Right lobe of liver (tissue), 4 donors: ENCODE measurements around the gene OPHN1.

Experiments used
- CTCF ChIP-seq, 4 donors: fragments of 200-600 bp in 3 of 4; fragments of 450-650 bp in 1 of 4; IDR thresholded peaks; one replicate each; pipeline versions ENCODE4 v1.5.1 to v1.8.0; 2016 to 2022; ENCODE audit warnings: antibody characterized with exemption in 4 of 4, mild to moderate bottlenecking in 2 of 4
- POLR2A ChIP-seq: fragments of 450-650 bp; IDR thresholded peaks from one replicate; pipeline ENCODE4 v1.6.1; 2017; ENCODE audit warnings: antibody characterized with exemption, mild to moderate bottlenecking
- donor health status: DM: no; HTN: no; CAD: no.
- donor health status: DM: no; HTN: no; CAD: no.
- donor health status: DM: no; HTN: yes; CAD: no.

- no peak for TF ChIP-seq CTCF (IDR thresholded peaks at IDR 0.05)
- no peak for TF ChIP-seq POLR2A
These were observed 246.6 kb downstream of the OPHN1 start for GRCh38 chrX:68186552-68187262.
